ENCODE data around the gene CCDC85C. TPM values are rescaled to one million over a fixed set of nuclear protein-coding genes. Genes with fewer than 3 reads are reported as not detected.

The CCDC85C gene
- total RNA-seq, 2 experiments from 2014 or later, result 6.4 to 15.0 TPM

- no peak for TF ChIP-seq CTCF (conservative IDR thresholded peaks at IDR 0.05; ENCODE audit: low read length)
- no peak for TF ChIP-seq EZH2phosphoT487 (IDR thresholded peaks at IDR 0.05; ENCODE audit: borderline replicate concordance, low read depth, low read length)
- ChIA-PET POLR2A (interaction anchor here (0.6 to 1.6 kb wide), 2 partner anchors 15 to 1310 kb away, joined by 3 to 6 read pairs; no protein-coding TSS in a partner anchor), CTCF (ENCODE audit: unreplicated experiment) (no interaction called here)
- intact Hi-C loops (cut with micrococcal nuclease; ENCODE audit: unreplicated experiment), result no loop called here
- Histone ChIP-seq H4K20me1 (ENCODE audit: insufficient read depth, low read length) (no peaks in the 10 kb centered on the region; the same call in 1 of the 2 replicates), H3K9me3 (ENCODE audit: low read length) (no peaks in the 10 kb centered on the region), H3K4me1 (ENCODE audit: insufficient read depth, low read length, poor library complexity, severe bottlenecking) (no peaks in the 10 kb centered on the region), H3K36me3 (ENCODE audit: insufficient read depth, low read length) (no peaks in the 10 kb centered on the region), H3K4me3 (ENCODE audit: low read depth, low read length, poor library complexity, severe bottlenecking) (no peak overlapping the region), H3K4me2 (ENCODE audit: low read length) (no peak overlapping the region), H3K79me2 (ENCODE audit: insufficient read depth, low read depth, low read length) (no peaks in the 10 kb centered on the region), H3K9me2 (ENCODE audit: insufficient read depth, low read length) (no peaks in the 10 kb centered on the region), H2AFZ (ENCODE audit: low read length) (no peak overlapping the region), H3K27ac (ENCODE audit: low read depth, low read length, poor library complexity, severe bottlenecking) (no peak overlapping the region)
- BruUV-seq (replicated peaks), result no TSS peak
- no peak for DNase-seq (ENCODE audit: low spot score)
Measured at GRCh38 chr14:99619835-99620834, 16.1 kb upstream of the CCDC85C start.

GRCh38 chr14:99616832-99617800 lies 13.1 kb upstream of the CCDC85C start:
- POLR2A ChIA-PET, result no interaction called here
- BruUV-seq (replicated peaks), result no TSS peak
- intact Hi-C loops (cut with micrococcal nuclease; ENCODE audit: unreplicated experiment), result no loop called here

More at GRCh38 chr14:99616832-99617800, 13.1 kb upstream of the CCDC85C start:
- no peaks in the 10 kb centered on the region for H3K36me3 ChIP-seq (ENCODE audit: insufficient read depth, low read length)
- CTCF ChIA-PET (ENCODE audit: unreplicated experiment), result interaction anchor here (0.5 kb wide), 1 partner anchor 16 kb away, joined by 3 read pairs; no protein-coding TSS in a partner anchor
- no peaks in the 10 kb centered on the region for H3K79me2 ChIP-seq (ENCODE audit: insufficient read depth, low read depth, low read length)
- H3K27ac ChIP-seq (ENCODE audit: low read depth, low read length, poor library complexity, severe bottlenecking), result no peak overlapping the region
- H3K4me2 ChIP-seq (ENCODE audit: low read length), result no peak overlapping the region
- no peaks in the 10 kb centered on the region for H3K9me2 ChIP-seq (ENCODE audit: insufficient read depth, low read length)
- H4K20me1 ChIP-seq (ENCODE audit: insufficient read depth, low read length), result no peaks in the 10 kb centered on the region; the same call in 1 of the 2 replicates
- no peak for TF ChIP-seq EZH2phosphoT487 (IDR thresholded peaks at IDR 0.05; ENCODE audit: borderline replicate concordance, low read depth, low read length)
- TF ChIP-seq CTCF (conservative IDR thresholded peaks at IDR 0.05; ENCODE audit: low read length), result no peak
- H3K4me1 ChIP-seq (ENCODE audit: insufficient read depth, low read length, poor library complexity, severe bottlenecking), result no peaks in the 10 kb centered on the region
- H3K4me3 ChIP-seq (ENCODE audit: low read depth, low read length, poor library complexity, severe bottlenecking), result no peak overlapping the region
- no peaks in the 10 kb centered on the region for H3K9me3 ChIP-seq (ENCODE audit: low read length)
- no peak overlapping the region for H2AFZ ChIP-seq (ENCODE audit: low read length)
- no peak for DNase-seq (ENCODE audit: low spot score)

Data from OCI-LY7 (cell line).